Raji (cell line): ENCODE data around the gene PFDN4.

Source experiments
- POLR2A ChIP-seq: IDR thresholded peaks from 2 replicates; pipeline ENCODE4 v1.6.1; 2011; ENCODE audit warnings: low read depth, low read length, control low read depth; ENCODE audit not compliant: insufficient read depth

PFDN4 gene

DNA sequence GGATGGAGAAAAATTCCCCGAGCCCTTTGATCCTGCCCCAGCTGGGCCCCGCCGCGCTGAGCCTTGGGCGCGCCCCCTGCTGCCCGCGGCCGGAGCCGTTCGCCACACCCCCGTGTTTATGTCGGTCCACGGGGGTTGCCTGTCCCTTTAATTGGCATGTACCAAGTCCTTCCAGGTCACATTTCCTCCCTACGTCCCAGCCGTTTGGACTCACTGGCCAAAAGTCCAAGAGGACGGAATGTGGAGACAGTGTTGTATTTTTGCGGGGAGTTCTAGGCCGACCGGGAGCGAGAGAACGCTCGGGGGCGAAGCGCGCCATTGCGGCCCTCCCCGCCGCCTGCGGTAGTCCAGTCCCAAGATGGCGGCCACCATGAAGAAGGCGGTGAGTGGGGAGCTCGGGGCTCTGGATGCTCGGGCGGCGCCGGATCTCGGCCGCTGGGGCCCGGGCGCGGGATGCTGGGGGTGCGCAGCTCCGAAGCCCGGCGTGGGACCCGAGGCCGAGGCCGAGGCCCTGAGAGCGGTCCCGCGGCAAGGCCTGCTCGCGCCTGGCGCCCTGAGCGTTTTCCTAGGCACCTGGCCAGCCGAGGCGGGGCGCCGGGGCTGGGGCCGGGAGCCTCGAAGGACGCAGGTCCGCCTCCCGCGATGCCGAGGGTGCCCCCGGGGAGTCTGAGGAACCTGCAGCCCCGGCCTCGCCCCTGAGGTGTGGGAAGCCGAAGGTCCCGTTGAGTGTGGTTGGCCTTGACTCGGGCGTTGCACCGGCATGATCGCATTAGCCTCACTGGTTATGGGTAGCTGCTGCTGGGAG lies at the start of gene PFDN4:
PFDN4 (plus strand) TSS at position 345 of the 805 bp plus-strand sequence; CDS start at position 359, 14 bp downstream.
- TF ChIP-seq POLR2A, result peak; percentile 54

GRCh38 chr20:54158226-54158625 lies 49.7 kb upstream of the PFDN4 start:
- no peak for TF ChIP-seq POLR2A

DNA sequence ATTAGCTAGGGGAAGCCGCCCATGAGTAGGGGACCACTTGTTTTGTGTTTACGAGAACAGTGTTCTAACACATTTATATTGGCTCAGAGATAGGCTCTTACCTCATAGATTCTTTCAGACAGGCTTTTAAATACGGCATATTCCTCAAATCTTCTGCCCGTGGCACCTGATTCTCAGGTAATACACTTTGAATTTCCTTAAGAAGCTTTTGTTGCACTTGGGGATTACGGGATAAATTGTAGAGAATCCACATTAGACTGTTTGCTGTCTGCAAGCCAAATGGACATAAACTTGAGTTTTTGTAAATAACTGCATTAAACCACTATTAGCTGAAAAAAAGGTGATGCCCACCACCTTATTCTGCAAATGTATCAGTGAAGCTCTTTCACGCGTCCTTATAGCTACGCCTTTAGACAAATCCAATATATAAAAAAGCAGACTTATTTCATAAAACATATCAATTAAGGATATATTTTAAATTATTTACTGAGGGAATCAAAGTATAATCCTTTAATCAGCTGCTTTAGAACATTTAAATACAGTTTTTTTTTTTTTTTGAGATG lies 49.0 kb upstream of the PFDN4 start:
- no peak for TF ChIP-seq POLR2A

GRCh38 chr20:54160065-54161007 lies 47.6 kb upstream of the PFDN4 start:
- no peak for TF ChIP-seq POLR2A

DNA sequence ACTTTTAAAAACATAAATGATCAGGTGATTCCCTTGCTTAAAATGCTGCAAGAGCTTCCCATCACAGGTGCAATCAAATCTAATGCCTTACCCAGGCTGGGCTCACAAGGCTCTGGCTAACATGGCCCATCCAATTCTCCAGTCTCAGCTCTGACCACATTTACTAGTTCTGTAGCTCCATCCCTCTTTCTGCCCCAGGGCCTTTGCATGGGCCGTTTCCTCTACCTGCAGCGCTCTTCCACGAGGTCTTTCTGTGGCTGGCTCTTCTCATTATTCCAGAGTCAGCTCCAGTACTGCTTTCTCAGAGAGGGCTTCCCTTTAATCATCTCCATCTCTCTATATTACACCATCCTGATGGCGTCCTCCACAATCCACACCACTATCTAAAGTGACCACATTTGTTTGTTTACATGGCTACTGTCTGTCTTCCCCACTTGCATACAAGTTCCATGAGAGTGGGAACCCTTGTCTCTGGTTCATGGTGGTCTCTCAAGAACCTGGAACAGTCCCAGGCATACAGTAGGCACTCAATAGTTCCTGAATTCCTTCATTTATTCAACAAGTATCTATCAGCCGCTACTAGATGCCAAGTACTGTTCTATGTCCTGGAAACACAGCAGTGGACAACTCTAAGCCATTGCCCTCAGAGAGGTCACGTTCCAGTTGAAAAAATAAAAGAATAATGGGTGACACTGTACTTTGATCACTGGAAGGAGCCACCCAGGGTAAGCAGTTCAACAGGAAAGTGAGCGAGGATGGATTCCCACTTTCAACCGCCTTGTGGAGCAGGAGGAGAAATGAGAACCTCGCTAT lies 46.7 kb upstream of the PFDN4 start:
- no peak for TF ChIP-seq POLR2A

DNA sequence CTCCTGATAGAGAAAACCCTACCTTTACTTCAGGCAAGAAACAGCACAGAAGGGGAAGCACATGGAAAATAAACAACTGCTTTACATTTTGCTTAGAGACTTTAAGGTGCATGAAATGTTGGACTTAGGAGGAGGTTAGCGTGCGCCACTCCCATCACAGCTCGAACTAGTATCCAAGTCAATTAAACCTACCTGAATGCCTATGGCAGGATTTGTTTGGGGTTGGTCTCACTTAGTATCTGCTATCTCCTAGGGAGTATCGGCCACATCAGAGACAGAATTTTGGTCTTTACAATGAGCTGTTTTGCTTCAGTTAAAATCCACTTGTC lies 46.1 kb upstream of the PFDN4 start:
- TF ChIP-seq POLR2A, result no peak

DNA sequence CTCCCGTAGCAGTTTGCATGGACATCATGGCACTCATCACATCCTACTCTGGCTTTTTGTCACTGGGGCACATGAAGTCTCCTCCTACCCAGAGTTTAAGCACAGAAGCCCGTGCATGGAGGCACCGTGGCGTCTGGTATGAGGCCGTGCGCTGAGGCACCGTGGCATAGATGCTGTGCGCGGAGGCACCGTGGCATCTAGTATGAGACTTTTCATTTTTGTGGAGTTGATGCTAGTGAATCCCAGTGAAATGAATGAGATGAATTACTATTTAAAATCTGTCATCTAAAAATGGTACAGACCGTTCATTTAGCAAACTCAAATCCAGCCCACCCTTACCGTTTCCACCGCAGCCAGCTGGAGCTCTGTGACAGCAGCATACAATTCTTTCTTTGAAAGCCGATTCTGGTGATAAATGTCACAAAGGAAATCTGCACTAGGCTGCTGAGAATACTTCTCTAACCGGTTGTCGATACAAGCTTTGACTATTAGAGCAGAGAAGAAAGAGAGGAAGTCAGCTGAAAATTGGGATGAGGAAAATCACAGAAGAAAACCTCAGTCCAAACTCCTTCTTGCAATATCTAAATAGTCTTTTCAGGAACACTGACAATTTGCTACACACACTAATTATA lies 45.4 kb upstream of the PFDN4 start:
- no peak for TF ChIP-seq POLR2A

DNA sequence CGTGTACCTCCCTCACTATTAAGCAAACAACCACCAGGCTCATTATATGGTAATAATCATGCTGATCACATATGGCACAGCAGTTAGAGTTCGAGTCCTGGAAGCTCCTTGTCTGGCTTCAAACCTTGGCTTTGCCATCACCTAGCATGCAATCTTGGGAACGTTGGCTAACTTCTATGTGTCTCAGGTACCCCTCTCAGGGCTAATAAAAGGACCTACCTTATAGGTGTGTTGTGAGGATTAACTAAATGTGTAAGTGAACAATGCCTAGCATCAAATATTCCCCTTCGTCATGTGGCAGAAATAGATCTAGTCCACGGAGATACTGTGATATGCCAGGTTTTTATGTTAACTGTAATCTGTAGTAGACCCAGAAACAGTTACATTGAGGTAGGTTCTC lies 44.5 kb upstream of the PFDN4 start:
- no peak for TF ChIP-seq POLR2A

DNA sequence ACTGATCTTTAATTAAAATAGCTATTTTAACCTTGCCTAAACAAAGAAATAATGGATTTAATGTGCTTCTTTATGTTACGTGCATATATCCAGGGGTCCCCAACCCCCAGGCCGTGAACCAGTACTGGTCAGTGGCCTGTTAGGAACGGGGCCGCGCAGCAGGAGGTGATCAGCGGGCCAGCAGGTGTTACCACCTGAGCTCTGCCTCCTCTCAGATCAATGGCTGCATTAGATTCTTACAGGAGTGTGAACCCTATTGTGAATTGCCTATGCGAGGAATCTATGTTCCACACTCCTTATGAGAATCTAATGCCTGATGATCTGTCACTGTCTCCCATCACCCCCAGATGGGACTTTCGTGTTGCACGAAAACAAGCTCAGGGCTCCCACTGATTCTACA lies 42.9 kb upstream of the PFDN4 start:
- no peak for TF ChIP-seq POLR2A

DNA sequence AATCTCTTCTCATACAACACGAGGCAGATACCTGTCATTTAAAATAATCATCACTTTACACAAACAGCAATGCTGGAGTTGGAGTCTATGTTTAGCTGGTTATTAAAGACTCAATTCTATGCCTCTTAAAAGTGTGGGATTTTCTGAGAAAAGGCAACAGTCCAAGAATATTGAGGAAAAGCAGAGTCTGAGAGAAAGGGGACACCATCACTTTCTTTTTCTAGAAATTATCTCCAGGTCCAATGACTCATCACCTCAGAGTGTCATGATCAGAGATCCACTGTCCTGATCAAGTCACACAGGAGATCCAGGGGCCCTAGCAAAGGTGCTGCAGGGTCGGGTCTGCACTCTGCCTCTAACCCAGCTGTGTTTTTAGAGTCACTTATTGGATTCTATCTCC lies 42.1 kb upstream of the PFDN4 start:
- TF ChIP-seq POLR2A, result no peak

- no peak for TF ChIP-seq POLR2A
Observed at GRCh38 chr20:54166987-54167662, 40.8 kb upstream of the PFDN4 start.

GRCh38 chr20:54167909-54168872 lies 39.7 kb upstream of the PFDN4 start:
- no peak for TF ChIP-seq POLR2A
